Peyer's patch (tissue), 4 donors: ENCODE measurements around the gene WNT9B. TPM values are rescaled to one million over a fixed set of nuclear protein-coding genes. Genes with fewer than 3 reads are reported as not detected.

ENCODE experiments used
- DNase-seq, 3 donors: peaks; one replicate each; pipeline ENCODE4 v3.0.0-alpha.2; 2017 to 2019
- H3K27ac ChIP-seq, 4 donors: fragments of 200-600 bp; sonication (generic); one replicate each; pipeline ENCODE4 v1.5.1; 2016 to 2019
- H3K27me3 ChIP-seq, 2 donors: fragments of 200-600 bp; sonication (generic); one replicate each; pipeline ENCODE4 v1.5.1; 2019
- H3K36me3 ChIP-seq, 3 donors: fragments of 200-600 bp; sonication (generic); one replicate each; pipeline ENCODE4 v1.5.1; 2016 to 2019
- H3K4me1 ChIP-seq, 4 donors: fragments of 200-600 bp; sonication (generic); one replicate each; pipeline ENCODE4 v1.5.1; 2016 to 2019
- H3K4me3 ChIP-seq, 4 donors: fragments of 200-600 bp; sonication (generic); 1 replicate in 3 of 4; 2 replicates in 1 of 4; pipeline ENCODE4 v1.5.1; 2016 to 2019; ENCODE audit warnings: mild to moderate bottlenecking in 1 of 4
- H3K9me3 ChIP-seq, 4 donors: fragments of 200-600 bp; sonication (generic); one replicate each; pipeline ENCODE4 v1.5.1; 2016 to 2019; ENCODE audit warnings: mild to moderate bottlenecking in 1 of 4
- CTCF ChIP-seq, 6 experiments: fragments of 450-650 bp in 4 of 6; fragments of 200-600 bp in 2 of 6; sonication (generic) in 1 of 6; IDR thresholded peaks; one replicate each; pipeline ENCODE4 v1.5.1; 2017 to 2019; ENCODE audit warnings: antibody characterized with exemption in 6 of 6, mild to moderate bottlenecking in 3 of 6, moderate library complexity in 1 of 6
- POLR2A ChIP-seq, 2 donors: fragments of 450-650 bp; IDR thresholded peaks; one replicate each; pipeline ENCODE4 v1.5.1; 2017; ENCODE audit warnings: antibody characterized with exemption in 2 of 2, mild to moderate bottlenecking in 2 of 2, moderate library complexity in 2 of 2
- total RNA-seq, 4 donors: library from RNA; depleted of rRNA; stranded (reverse); fragments of >200 nt; gene quantifications; one replicate each; pipeline ENCODE4 v1.1.0, GENCODE V29; 2016

Gene WNT9B
- total RNA-seq, 4 donors from 2014 or later: 0.67 TPM; not detected in 3

DNA sequence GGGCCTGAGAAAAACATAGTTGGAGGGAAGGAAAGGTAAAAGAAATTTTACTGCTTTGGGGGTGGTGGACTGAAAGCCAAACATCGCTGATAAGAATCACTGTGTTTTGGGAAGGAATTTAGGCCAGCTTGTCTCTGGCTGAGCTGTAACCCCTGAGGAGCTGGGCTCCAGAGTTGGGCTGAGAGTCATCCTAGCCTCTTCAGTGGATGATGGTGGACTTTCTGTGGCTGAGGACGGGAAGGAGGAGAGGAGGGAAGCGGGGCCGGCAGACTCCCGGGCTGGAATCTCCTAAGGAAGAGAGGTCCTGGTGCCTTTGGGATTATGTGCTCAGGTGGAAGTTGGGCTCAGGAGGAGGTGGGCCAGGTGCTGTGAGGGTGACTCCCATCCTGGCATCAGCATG lies 8.6 kb downstream of the WNT9B start:
- Histone ChIP-seq H3K4me3 (no peak overlapping the region), H3K9me3 (no peaks in the 10 kb centered on the region), H3K27me3 (no peaks in the 10 kb centered on the region), H3K27ac (no peak overlapping the region), H3K36me3 (no peaks in the 10 kb centered on the region), H3K4me1 (no peaks in the 10 kb centered on the region)
- TF ChIP-seq POLR2A (IDR thresholded peaks at IDR 0.05) (no peak), CTCF (IDR thresholded peaks at IDR 0.05) (no peak)
- no peak for DNase-seq

DNA sequence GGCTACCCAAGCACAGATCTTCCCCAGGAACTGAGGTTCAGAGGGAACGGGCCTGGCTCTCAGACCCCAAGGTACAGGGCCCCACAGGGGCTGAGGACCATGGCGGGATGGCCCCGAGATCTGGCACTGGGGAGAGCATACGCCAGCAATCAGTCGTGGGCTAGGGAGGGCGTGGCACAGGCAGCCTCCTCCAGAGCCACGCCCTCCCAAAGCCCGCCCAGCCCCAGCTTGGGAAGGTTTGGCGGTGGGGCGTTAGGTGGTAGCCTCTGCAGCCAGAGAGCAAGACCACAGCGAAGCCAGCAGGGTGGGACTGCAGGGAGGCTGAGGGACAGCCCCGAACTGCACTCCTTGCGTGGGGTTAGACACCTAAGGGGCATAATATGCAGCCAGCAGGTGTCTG lies 11.6 kb downstream of the WNT9B start:
- Histone ChIP-seq H3K27me3 (no peaks in the 10 kb centered on the region), H3K36me3 (no peaks in the 10 kb centered on the region), H3K4me3 (no peak overlapping the region), H3K27ac (no peak overlapping the region), H3K9me3 (no peaks in the 10 kb centered on the region), H3K4me1 (no peaks in the 10 kb centered on the region)
- DNase-seq: no peak
- TF ChIP-seq POLR2A (IDR thresholded peaks at IDR 0.05) (no peak), CTCF (IDR thresholded peaks at IDR 0.05) (no peak)

DNA sequence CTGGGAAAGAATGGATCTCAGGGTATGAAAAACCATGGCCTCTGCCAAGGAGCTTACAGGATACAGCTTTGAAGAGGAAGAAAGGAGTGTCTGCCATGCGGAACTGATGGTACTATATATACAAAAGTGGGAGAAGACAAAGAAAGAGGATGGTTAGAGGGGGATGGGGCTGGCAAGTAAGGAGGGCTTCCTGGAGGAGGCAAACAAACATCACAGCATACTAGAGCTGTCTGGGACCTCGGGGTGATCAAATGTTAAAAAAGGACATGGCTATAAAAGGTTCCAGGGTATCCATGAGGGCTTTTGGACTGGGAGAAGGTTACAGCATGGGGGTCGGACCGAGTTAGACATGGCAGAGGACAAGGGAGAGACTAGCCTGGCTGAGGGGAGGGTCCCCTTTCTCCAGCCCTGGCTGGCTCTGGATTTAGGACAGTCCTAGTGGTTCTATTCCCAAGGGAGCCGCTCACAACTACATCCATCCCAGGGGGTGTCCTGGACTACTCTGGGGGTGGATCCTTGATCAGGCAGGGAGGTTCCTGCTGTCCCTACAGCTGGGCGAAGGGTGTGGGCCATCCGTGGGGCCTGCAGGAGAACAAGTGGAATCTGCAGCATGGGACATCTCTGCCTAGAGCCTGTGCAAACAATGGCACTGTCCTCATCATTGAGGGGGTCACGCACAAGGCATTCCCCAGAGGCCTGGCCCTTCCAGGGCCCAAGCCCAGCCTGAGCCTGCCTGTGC lies 12.2 kb downstream of the WNT9B start:
- H3K36me3 ChIP-seq: no peaks in the 10 kb centered on the region
- no peak for DNase-seq
- TF ChIP-seq CTCF (IDR thresholded peaks at IDR 0.05) (no peak), POLR2A (IDR thresholded peaks at IDR 0.05) (no peak)
- no peaks in the 10 kb centered on the region for H3K27me3 ChIP-seq
- no peaks in the 10 kb centered on the region for H3K4me1 ChIP-seq
- no peak overlapping the region for H3K27ac ChIP-seq
- H3K9me3 ChIP-seq: no peaks in the 10 kb centered on the region
- H3K4me3 ChIP-seq: no peak overlapping the region

DNA sequence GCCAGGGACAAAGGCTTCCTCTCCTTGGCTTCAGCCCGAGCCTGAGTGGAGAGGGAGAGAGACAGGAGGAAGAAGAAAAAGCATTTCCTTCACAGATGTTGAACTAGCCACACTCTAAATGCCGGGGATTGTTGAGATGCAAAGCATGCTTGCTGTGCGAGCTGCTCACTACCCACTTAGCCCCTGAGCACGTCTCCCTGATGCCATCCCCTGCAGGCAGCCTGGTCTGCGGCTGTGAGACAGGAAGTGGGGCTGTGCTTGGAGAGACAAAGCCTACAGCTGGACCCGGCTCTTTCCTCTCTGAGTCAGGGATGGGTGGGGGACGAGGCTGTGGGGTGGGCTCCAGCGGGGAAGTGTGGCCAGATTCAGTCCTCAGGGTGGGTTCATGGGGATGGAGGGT lies 13.7 kb downstream of the WNT9B start:
- DNase-seq: no peak
- Histone ChIP-seq H3K27ac (no peak overlapping the region), H3K27me3 (no peaks in the 10 kb centered on the region), H3K36me3 (no peaks in the 10 kb centered on the region), H3K4me3 (no peak overlapping the region), H3K4me1 (peaks cover 0 to 6% (median 0%) of the 10 kb centered on the region in 4 donors), H3K9me3 (no peaks in the 10 kb centered on the region)
- no peak for TF ChIP-seq CTCF (IDR thresholded peaks at IDR 0.05)
- no peak for TF ChIP-seq POLR2A (IDR thresholded peaks at IDR 0.05)

DNA sequence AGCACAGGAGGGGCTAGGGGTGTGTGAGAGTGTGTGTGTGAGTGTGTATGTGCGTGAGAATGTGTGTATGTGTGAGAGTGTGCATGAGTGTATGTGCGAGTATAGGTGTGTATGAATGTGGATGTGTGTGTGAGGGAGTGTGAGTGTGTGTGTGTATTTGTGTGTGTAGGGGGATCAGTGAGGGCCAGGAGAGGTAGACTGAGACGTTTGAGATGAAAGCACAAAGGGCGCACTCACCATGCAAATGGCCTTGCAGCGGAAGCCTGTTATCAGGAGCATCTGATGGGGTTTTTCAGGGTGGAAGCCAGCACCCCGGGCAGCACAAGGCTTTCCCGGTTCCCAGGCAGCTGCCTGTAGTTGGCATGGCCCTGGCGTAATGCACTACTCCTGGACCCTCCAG lies 14.9 kb downstream of the WNT9B start:
- H3K4me1 ChIP-seq: peaks cover 0 to 16% (median 0%) of the 10 kb centered on the region in 4 donors
- no peak for DNase-seq
- H3K9me3 ChIP-seq: no peaks in the 10 kb centered on the region
- no peaks in the 10 kb centered on the region for H3K27me3 ChIP-seq
- no peak overlapping the region for H3K27ac ChIP-seq
- no peaks in the 10 kb centered on the region for H3K36me3 ChIP-seq
- no peak overlapping the region for H3K4me3 ChIP-seq
- no peak for TF ChIP-seq CTCF (IDR thresholded peaks at IDR 0.05)
- no peak for TF ChIP-seq POLR2A (IDR thresholded peaks at IDR 0.05)
